GM12878 (cell line): Measurements from ENCODE around the gene CUL1. TPM values are rescaled to one million over a fixed set of nuclear protein-coding genes. Genes with fewer than 3 reads are reported as not detected.

Experiments used
- ATAC-seq: fragments of 200-7000 bp; cut with Tn5 transposase; 3 replicates; pipeline ENCODE4 v1.9.1; 2020; ENCODE audit warnings: mild to moderate bottlenecking, moderate library complexity
- BruUV-seq: library from RNA; stranded (reverse); fragments of 400-500 nt; replicated peaks from 2 replicates; lab custom pipeline; 2021; lab: Mats Ljungman, UMichigan
- CTCF ChIA-PET: fragments of 300-600 bp; sonication (Branson Sonifier 250); formaldehyde crosslinking; extraction: SDS; loops from one replicate; lab custom pipeline; 2021; ENCODE audit warnings: inconsistent platforms; lab: Yijun Ruan, JAX
- POLR2A ChIA-PET: fragments of 350-600 bp; formaldehyde crosslinking; extraction: SDS; loops from one replicate; lab custom pipeline; 2021; ENCODE audit warnings: inconsistent platforms; lab: Charles Lee
- RAD21 ChIA-PET: fragments of 300-600 bp; sonication (Branson Sonifier 250); formaldehyde crosslinking; loops from one replicate; lab custom pipeline; 2023; ENCODE audit warnings: antibody characterized with exemption; ENCODE audit not compliant: unreplicated experiment; lab: Charles Lee
- SMC1A ChIA-PET: fragments of 300-600 bp; sonication (Branson Sonifier 250); formaldehyde crosslinking; loops from one replicate; lab custom pipeline; 2023; ENCODE audit not compliant: unreplicated experiment, uncharacterized antibody; lab: Charles Lee
- DNase-seq: peaks from one replicate; pipeline ENCODE4 v3.0.0-alpha.2; 2011; ENCODE audit warnings: low read depth, low spot score
- FAIRE-seq: peaks from 3 replicates; lab custom pipeline; 2011; peaks lifted over from hg19 to GRCh38; lab: Jason Lieb, UNC
- H2AFZ ChIP-seq: 2 replicates; pipeline ENCODE4 v1.6.0; 2011; ENCODE audit warnings: low read depth, low read length, control low read depth; ENCODE audit not compliant: control insufficient read depth
- H3K27ac ChIP-seq: 2 replicates; pipeline ENCODE4 v1.5.1; 2011; ENCODE audit warnings: control low read depth; ENCODE audit not compliant: control insufficient read depth, insufficient read depth
- H3K27me3 ChIP-seq, 2 experiments: replicated peaks in 1 of 2; 2 replicates each; pipeline versions ENCODE4 v1.6.0 to v1.6.1; 2011; ENCODE audit warnings: low read length in 1 of 2; ENCODE audit not compliant: control insufficient read depth in 2 of 2, insufficient read depth in 2 of 2
- H3K36me3 ChIP-seq, 2 experiments: 2 replicates each; pipeline ENCODE4 v1.5.1; 2011; ENCODE audit warnings: low read length in 1 of 2; ENCODE audit not compliant: control insufficient read depth in 2 of 2, insufficient read depth in 2 of 2
- H3K4me1 ChIP-seq: 2 replicates; pipeline ENCODE4 v1.6.1; 2011; ENCODE audit warnings: mild to moderate bottlenecking, low read length, moderate library complexity, mixed read lengths; ENCODE audit not compliant: control insufficient read depth, insufficient read depth
- H3K4me2 ChIP-seq: 2 replicates; pipeline ENCODE4 v1.6.0; 2011; ENCODE audit warnings: control low read depth; ENCODE audit not compliant: control insufficient read depth, insufficient read depth
- H3K4me3 ChIP-seq: fragments of 200-600 bp; sonication (generic); 2 replicates; pipeline ENCODE4 v1.5.1; 2016
- H3K79me2 ChIP-seq: 2 replicates; pipeline ENCODE4 v1.6.0; 2011; ENCODE audit warnings: low read length; ENCODE audit not compliant: control insufficient read depth, insufficient read depth
- H3K9ac ChIP-seq: 2 replicates; pipeline ENCODE4 v1.8.0; 2011; ENCODE audit warnings: low read length, control low read depth, mixed read lengths; ENCODE audit not compliant: control insufficient read depth, insufficient read depth
- H3K9me3 ChIP-seq: replicated peaks from 3 replicates; pipeline ENCODE4 v1.5.1; 2011; ENCODE audit warnings: mild to moderate bottlenecking, low read length; ENCODE audit not compliant: control insufficient read depth, insufficient read depth
- H4K20me1 ChIP-seq: 2 replicates; pipeline ENCODE4 v1.6.0; 2011; ENCODE audit not compliant: control insufficient read depth, insufficient read depth
- IKZF1 ChIP-seq: fragments of 450-650 bp; conservative IDR thresholded peaks from 2 replicates; pipeline ENCODE4 v1.6.1; 2017; ENCODE audit warnings: antibody characterized with exemption, mild to moderate bottlenecking
- MYB ChIP-seq: fragments of 150-350 bp; IDR thresholded peaks from 2 replicates; pipeline ENCODE4 v1.6.1; 2014; ENCODE audit warnings: mild to moderate bottlenecking, low read depth, low read length, borderline replicate concordance
- PRDM15 ChIP-seq: fragments of 450-650 bp; formaldehyde crosslinking; IDR thresholded peaks from 2 replicates; pipeline ENCODE4 v1.4.0; 2020; ENCODE audit warnings: mild to moderate bottlenecking, moderate library complexity
- RELA ChIP-seq: fragments of 450-650 bp; IDR thresholded peaks from 2 replicates; pipeline ENCODE4 v1.8.0; 2014; ENCODE audit warnings: borderline replicate concordance; ENCODE audit not compliant: partially characterized antibody
- REST ChIP-seq: IDR thresholded peaks from 2 replicates; pipeline ENCODE4 v1.6.1; 2012; ENCODE audit warnings: mild to moderate bottlenecking, low read depth, low read length
- SKIL ChIP-seq: fragments of 450-650 bp; IDR thresholded peaks from 2 replicates; pipeline ENCODE4 v1.6.1; 2017; ENCODE audit warnings: mild to moderate bottlenecking, low read depth, inconsistent platforms; ENCODE audit not compliant: poor library complexity, severe bottlenecking
- ZNF207 ChIP-seq: fragments of 450-650 bp; IDR thresholded peaks from 2 replicates; pipeline ENCODE4 v1.6.1; 2014; ENCODE audit warnings: antibody characterized with exemption, mild to moderate bottlenecking, borderline replicate concordance
- WGBS: methylation state at CpG from one replicate; pipeline ENCODE4 v1.1.6; 2016; ENCODE audit warnings: low lambda C conversion rate; ENCODE audit not compliant: insufficient replicate concordance, insufficient coverage; ENCODE audit errors: missing lambda C conversion rate; 5-methylcytosine and 5-hydroxymethylcytosine counted together
- in situ Hi-C: fragments of 300-500 bp; cut with MboI; formaldehyde crosslinking; loops from 9 replicates; pipeline ENCODE4 v1.14.3; 2018; ENCODE audit warnings: mixed read lengths
- intact Hi-C: fragments of 100-400 bp; cut with micrococcal nuclease; formaldehyde crosslinking; loops from one replicate; pipeline ENCODE4 v1.14.2; 2022; ENCODE audit not compliant: unreplicated experiment
- polyA plus RNA-seq, 11 experiments: library from polyadenylated mRNA; depleted of rRNA in 4 of 11; unstranded in 6 of 11; stranded (reverse) in 5 of 11; fragments of >200 nt; fragmentation: Nextera tagmentation in 4 of 11; fragmentation: Illumina TruSeq in 1 of 11; extraction: Ambion mirVana in 4 of 11; extraction: Trizol in 1 of 11; gene quantifications; 1 replicate in 1 of 11; 2 replicates in 10 of 11; pipeline versions ENCODE4 v1.2.1 to v1.2.3, GENCODE V29; 2011 to 2016; ENCODE audit warnings: inconsistent platforms in 2 of 11, missing spikeins in 2 of 11, low read depth in 1 of 11
- total RNA-seq, 4 experiments: library from RNA; depleted of rRNA in 3 of 4; stranded (reverse); fragments of >200 nt in 3 of 4; fragmentation: Illumina TruSeq in 1 of 4; extraction: Trizol in 1 of 4; gene quantifications; 2 replicates each; pipeline versions ENCODE4 v1.2.1 to v1.2.3, GENCODE V29; 2013 to 2021

Gene CUL1
- total and polyA plus RNA-seq, 10 of the 15 experiments (the other 5 are each of a cell fraction or from before 2014, with no cell fraction given) = 13.3 to 63.9 (median 45.9) TPM

GRCh38 chr7:148693651-148694050, 5.1 kb upstream of the CUL1 start (continued):
- TF ChIP-seq PRDM15 (CRISPR knock-in tag) (no peak), IKZF1 (no peak), REST (no peak)

GRCh38 chr7:148694631-148695030, 4.1 kb upstream of the CUL1 start:
- no peaks in the 10 kb centered on the region for H4K20me1 ChIP-seq
- no peak overlapping the region for H2AFZ ChIP-seq
- peaks cover 13% of the 10 kb centered on the region for H3K79me2 ChIP-seq
- TF ChIP-seq MYB (no peak), SKIL (no peak), RELA (no peak), ZNF207 (no peak)
- TF ChIP-seq, all 136 proteins: peak for 0
- intact Hi-C loops = no loop called here
- Histone ChIP-seq H3K27me3 (no peaks in the 10 kb centered on the region), H3K9me3 (no peaks in the 10 kb centered on the region), H3K27ac (no peak overlapping the region), H3K36me3 (no peaks in the 10 kb centered on the region), H3K4me2 (no peak overlapping the region), H3K9ac (no peak overlapping the region), H3K4me3 (no peak overlapping the region), H3K4me1 (peaks cover 5% of the 10 kb centered on the region; the same call in 1 of the 2 replicates)
- in situ Hi-C loops = no loop called here
- WGBS = 74% methylated on average over 5 of the region's 5 CpGs
- FAIRE-seq (no peak), DNase-seq (no peak), ATAC-seq (no peak)
- BruUV-seq = no TSS peak
- POLR2A ChIA-PET = no interaction called here
- CTCF ChIA-PET = interaction anchor here (1.0 kb wide), 1 partner anchor 8 kb away, joined by 3 read pairs; no protein-coding TSS in a partner anchor
- SMC1A ChIA-PET = interaction anchor here (0.7 to 2.3 kb wide), 2 partner anchors 48 to 119 kb away, joined by 3 to 6 read pairs; no protein-coding TSS in a partner anchor
- RAD21 ChIA-PET = interaction anchor here (0.5 kb wide), 1 partner anchor 86 kb away, joined by 3 read pairs; no protein-coding TSS in a partner anchor
